GM23338 (cell line): Measurements from ENCODE around the gene SIVA1. TPM values are rescaled to one million over a fixed set of nuclear protein-coding genes. Genes with fewer than 3 reads are reported as not detected.

Source experiments
- ATAC-seq: fragments of 200-7000 bp; cut with Tn5 transposase; 3 replicates; pipeline ENCODE4 v1.9.1; 2020
- DNase-seq: peaks from one replicate; pipeline ENCODE4 v3.0.0-alpha.2; 2015; ENCODE audit warnings: low spot score
- H2AFZ ChIP-seq: fragments of 200-600 bp; sonication (generic); 2 replicates; pipeline ENCODE4 v1.8.0; 2016; ENCODE audit warnings: antibody characterized with exemption, mild to moderate bottlenecking, moderate library complexity
- H3F3A ChIP-seq: fragments of 200-600 bp; sonication (generic); replicated peaks from 2 replicates; pipeline ENCODE4 v1.8.0; 2017; ENCODE audit warnings: antibody characterized with exemption, mixed run types, low read depth
- H3K27ac ChIP-seq: fragments of 200-600 bp; sonication (generic); 2 replicates; pipeline ENCODE4 v1.6.1; 2016; ENCODE audit warnings: low read depth
- H3K27me3 ChIP-seq: fragments of 200-600 bp; sonication (generic); 2 replicates; pipeline ENCODE4 v1.8.0; 2016; ENCODE audit warnings: mild to moderate bottlenecking, mixed run types, moderate library complexity; ENCODE audit not compliant: insufficient read depth
- H3K36me3 ChIP-seq: fragments of 200-600 bp; sonication (generic); 2 replicates; pipeline ENCODE4 v1.8.0; 2016; ENCODE audit warnings: mild to moderate bottlenecking; ENCODE audit not compliant: insufficient read depth
- H3K4me1 ChIP-seq: fragments of 200-600 bp; sonication (generic); 2 replicates; pipeline ENCODE4 v1.8.0; 2016; ENCODE audit warnings: mild to moderate bottlenecking, moderate library complexity; ENCODE audit not compliant: insufficient read depth
- H3K4me2 ChIP-seq: fragments of 200-600 bp; sonication (generic); 2 replicates; pipeline ENCODE4 v1.7.1; 2017; ENCODE audit warnings: mixed run types
- H3K4me3 ChIP-seq: fragments of 200-600 bp; sonication (generic); 2 replicates; pipeline ENCODE4 v1.6.1; 2016; ENCODE audit warnings: mixed run types
- H3K79me2 ChIP-seq: fragments of 200-600 bp; sonication (generic); replicated peaks from 2 replicates; pipeline ENCODE4 v1.8.0; 2017; ENCODE audit warnings: mild to moderate bottlenecking; ENCODE audit not compliant: insufficient read depth
- H3K9me2 ChIP-seq: fragments of 200-600 bp; sonication (generic); 2 replicates; pipeline ENCODE4 v1.8.0; 2017; ENCODE audit not compliant: insufficient read depth
- H4K20me1 ChIP-seq: fragments of 200-600 bp; sonication (generic); replicated peaks from 2 replicates; pipeline ENCODE4 v1.8.0; 2017; ENCODE audit warnings: mild to moderate bottlenecking; ENCODE audit not compliant: insufficient read depth
- H3K27ac Mint-ChIP-seq: 2 replicates; pipeline ENCODE4 v1.8.0; 2020; ENCODE audit warnings: inconsistent platforms, mild to moderate bottlenecking, moderate library complexity, mixed read lengths
- H3K27me3 Mint-ChIP-seq: 3 replicates; pipeline ENCODE4 v1.8.0; 2022; ENCODE audit warnings: low read depth, mild to moderate bottlenecking, moderate library complexity, mixed read lengths, inconsistent platforms; ENCODE audit not compliant: insufficient read depth, poor library complexity
- H3K36me3 Mint-ChIP-seq: 3 replicates; pipeline ENCODE4 v1.8.0; 2021; ENCODE audit warnings: low read depth, mild to moderate bottlenecking, inconsistent platforms, moderate library complexity, mixed read lengths
- H3K4me1 Mint-ChIP-seq: 3 replicates; pipeline ENCODE4 v1.8.0; 2020; ENCODE audit warnings: mild to moderate bottlenecking, inconsistent platforms, mixed read lengths
- H3K4me3 Mint-ChIP-seq: 3 replicates; pipeline ENCODE4 v1.8.0; 2021; ENCODE audit warnings: moderate library complexity, mild to moderate bottlenecking, inconsistent platforms, mixed read lengths
- H3K9me3 Mint-ChIP-seq: 3 replicates; pipeline ENCODE4 v1.8.0; 2020; ENCODE audit warnings: moderate library complexity, mild to moderate bottlenecking, inconsistent platforms, mixed read lengths
- CREB1 ChIP-seq: fragments of 250-450 bp; sonication (Bioruptor Pico); IDR thresholded peaks from 2 replicates; pipeline ENCODE4 v1.5.0; 2020; ENCODE audit warnings: low read depth, mild to moderate bottlenecking, moderate library complexity
- CTCF ChIP-seq, 2 experiments: fragments of 200-600 bp in 1 of 2; sonication (generic) in 1 of 2; conservative IDR thresholded peaks; 2 replicates each; pipeline versions ENCODE4 v1.5.1 to v1.6.1; 2016 to 2017; ENCODE audit warnings: antibody characterized with exemption in 2 of 2, low read depth in 2 of 2, mild to moderate bottlenecking in 2 of 2, moderate library complexity in 1 of 2
- ETS1 ChIP-seq: IDR thresholded peaks from 2 replicates; pipeline ENCODE4 v1.6.1; 2016; ENCODE audit warnings: antibody characterized with exemption
- EZH2 ChIP-seq: fragments of 200-600 bp; sonication (generic); IDR thresholded peaks from one replicate; pipeline ENCODE4 v1.8.0; 2017; ENCODE audit warnings: antibody characterized with exemption, mild to moderate bottlenecking, low read depth; ENCODE audit not compliant: unreplicated experiment
- EZH2phosphoT487 ChIP-seq: fragments of 200-600 bp; sonication (generic); IDR thresholded peaks from one replicate; pipeline ENCODE4 v1.8.1; 2018; ENCODE audit warnings: antibody characterized with exemption; ENCODE audit not compliant: unreplicated experiment
- JUNB ChIP-seq: IDR thresholded peaks from one replicate; pipeline ENCODE4 v1.6.1; 2016; ENCODE audit warnings: antibody characterized with exemption; ENCODE audit not compliant: unreplicated experiment
- NANOG ChIP-seq: IDR thresholded peaks from 2 replicates; pipeline ENCODE4 v1.6.1; 2016; ENCODE audit warnings: antibody characterized with exemption, borderline replicate concordance
- POLR2AphosphoS5 ChIP-seq: IDR thresholded peaks from 2 replicates; pipeline ENCODE4 v1.6.1; 2016; ENCODE audit warnings: antibody characterized with exemption, low read depth
- REST ChIP-seq: IDR thresholded peaks from one replicate; pipeline ENCODE4 v1.6.1; 2018; ENCODE audit warnings: antibody characterized with exemption; ENCODE audit not compliant: unreplicated experiment
- STAT1 ChIP-seq: IDR thresholded peaks from one replicate; pipeline ENCODE4 v1.6.1; 2016; ENCODE audit warnings: antibody characterized with exemption; ENCODE audit not compliant: unreplicated experiment
- ZNF331 ChIP-seq: fragments of 250-450 bp; sonication (Bioruptor Pico); IDR thresholded peaks from 2 replicates; pipeline ENCODE4 v1.5.0; 2020; ENCODE audit warnings: low read depth, mild to moderate bottlenecking, moderate library complexity
- polyA plus RNA-seq: library from polyadenylated mRNA; unstranded; fragments of >200 nt; fragmentation: Nextera tagmentation; extraction: Ambion mirVana; gene quantifications from 2 replicates; pipeline ENCODE4 v1.2.1, GENCODE V29; 2016
- total RNA-seq: library from RNA; depleted of rRNA; stranded (reverse); fragments of >200 nt; shearing (Covaris generic); gene quantifications from 2 replicates; pipeline ENCODE4 v1.2.3, GENCODE V29; 2014

The SIVA1 gene
- total and polyA plus RNA-seq, 2 experiments from 2014 or later, result 215 to 392 TPM

GRCh38 chr14:104734051-104734587 lies 18.8 kb upstream of the SIVA1 start (continued):
- TF ChIP-seq CTCF (conservative IDR thresholded peaks at IDR 0.05; ENCODE audit: low read depth in 2 of 2), result no peak
- no peak for TF ChIP-seq ZNF331 (CRISPR knock-in tag)
- TF ChIP-seq CREB1 (CRISPR knock-in tag), result no peak
- TF ChIP-seq JUNB, result no peak

- H3K9me3 Mint-ChIP-seq, result no peaks in the 10 kb centered on the region
- H3K36me3 ChIP-seq, result no peaks in the 10 kb centered on the region
- no peak overlapping the region for H3K27ac ChIP-seq
- H3K27me3 Mint-ChIP-seq, result peaks cover 9% of the 10 kb centered on the region
- H3K9me2 ChIP-seq, result no peaks in the 10 kb centered on the region
- ATAC-seq, result no peak
- H3K4me1 Mint-ChIP-seq, result no peaks in the 10 kb centered on the region
- no peaks in the 10 kb centered on the region for H3F3A ChIP-seq
- H3K4me3 ChIP-seq, result no peak overlapping the region
- no peaks in the 10 kb centered on the region for H4K20me1 ChIP-seq
- no peak overlapping the region for H3K4me2 ChIP-seq
- H2AFZ ChIP-seq, result no peak overlapping the region
- no peak for TF ChIP-seq REST
- TF ChIP-seq STAT1, result no peak
- TF ChIP-seq ETS1, result no peak
- TF ChIP-seq CREB1 (CRISPR knock-in tag), result no peak
- TF ChIP-seq EZH2phosphoT487, result no peak
- no peak for TF ChIP-seq EZH2
- no peak for TF ChIP-seq POLR2AphosphoS5
- TF ChIP-seq NANOG, result no peak
- TF ChIP-seq JUNB, result no peak
- H3K79me2 ChIP-seq, result no peaks in the 10 kb centered on the region
- no peaks in the 10 kb centered on the region for H3K4me1 ChIP-seq
- no peak overlapping the region for H3K4me3 Mint-ChIP-seq
- no peaks in the 10 kb centered on the region for H3K27me3 ChIP-seq
- no peak overlapping the region for H3K27ac Mint-ChIP-seq
- no peaks in the 10 kb centered on the region; the same call in 2 of the 3 replicates for H3K36me3 Mint-ChIP-seq
- DNase-seq, result no peak
Observed at GRCh38 chr14:104734601-104734990, 18.4 kb upstream of the SIVA1 start.
